Transverse colon (tissue), 3 donors: ENCODE data around the gene RUNX1.

Source experiments
- CTCF ChIP-seq, 5 experiments: fragments of 200-600 bp in 3 of 5; fragments of 450-650 bp in 2 of 5; sonication (generic) in 3 of 5; IDR thresholded peaks; 1 replicate in 2 of 5; 2 replicates in 3 of 5; pipeline ENCODE4 v1.5.1; 2016 to 2017; ENCODE audit warnings: antibody characterized with exemption in 5 of 5, inconsistent platforms in 3 of 5, mild to moderate bottlenecking in 2 of 5, moderate library complexity in 1 of 5
- EP300 ChIP-seq: sonication (generic); formaldehyde crosslinking; IDR thresholded peaks from one replicate; pipeline ENCODE4 v1.6.1; 2017; ENCODE audit warnings: antibody characterized with exemption, low read depth

- TF ChIP-seq EP300 (no peak), CTCF (IDR thresholded peaks at IDR 0.05) (no peak)
These were observed 269.2 kb downstream of the RUNX1 start for GRCh38 chr21:34779860-34780259.
